Ascending aorta (tissue), 2 donors: ENCODE measurements around the gene SPATA2L. TPM values are rescaled to one million over a fixed set of nuclear protein-coding genes. Genes with fewer than 3 reads are reported as not detected.
A peak's percentile ranks its signal among the peaks of the same experiment; 100 is the strongest.
"Not testable (repeated sequence)": the region's sequence is repeated elsewhere in the genome, so short reads cannot be mapped to it uniquely, and the experiment has no call there.

Experiments used
- DNase-seq, 2 donors: peaks; one replicate each; pipeline ENCODE4 v3.0.0-alpha.2; 2019; ENCODE audit warnings: low spot score in 2 of 2
- H3K27ac ChIP-seq, 2 donors: fragments of 200-600 bp; sonication (generic); one replicate each; pipeline ENCODE4 v1.5.1; 2016 to 2017; ENCODE audit warnings: mild to moderate bottlenecking in 1 of 2
- H3K27me3 ChIP-seq: fragments of 200-600 bp; sonication (generic); one replicate; pipeline ENCODE4 v1.5.1; 2017
- H3K36me3 ChIP-seq, 2 donors: fragments of 200-600 bp; sonication (generic); one replicate each; pipeline ENCODE4 v1.5.1; 2016
- H3K4me1 ChIP-seq, 2 donors: fragments of 200-600 bp; sonication (generic); one replicate each; pipeline ENCODE4 v1.5.1; 2016 to 2017; ENCODE audit warnings: mild to moderate bottlenecking in 1 of 2
- H3K4me3 ChIP-seq, 2 donors: fragments of 200-600 bp; sonication (generic); one replicate each; pipeline ENCODE4 v1.5.1; 2016 to 2017; ENCODE audit warnings: mild to moderate bottlenecking in 1 of 2
- H3K9me3 ChIP-seq, 2 donors: fragments of 200-600 bp; sonication (generic); one replicate each; pipeline ENCODE4 v1.5.1; 2016
- intact Hi-C: fragments of 100-400 bp; cut with DNase I; formaldehyde crosslinking; loops from one replicate; pipeline ENCODE4 v1.15.1; 2023
- total RNA-seq: library from RNA; depleted of rRNA; stranded (reverse); fragments of >200 nt; gene quantifications from one replicate; pipeline ENCODE4 v1.1.0, GENCODE V29; 2016
- TF ChIP-seq, protein P1 (sequence below), 3 experiments: fragments of 200-600 bp in 2 of 3; fragments of 450-650 bp in 1 of 3; sonication (generic) in 2 of 3; IDR thresholded peaks; one replicate each; pipeline ENCODE4 v1.5.1; 2016 to 2019; ENCODE audit warnings: antibody characterized with exemption in 3 of 3, mild to moderate bottlenecking in 1 of 3, moderate library complexity in 1 of 3

The SPATA2L gene
- total RNA-seq, 1 donor from 2014 or later: 34.7 TPM

GRCh38 chr16:89687092-89687940 is 14.2 kb downstream of the SPATA2L start:
- Histone ChIP-seq H3K4me3 (peak overlapping the region; percentile 63 to 80), H3K4me1 (peaks cover 4 to 5% of the 10 kb centered on the region in 2 donors), H3K9me3 (no peaks in the 10 kb centered on the region), H3K27ac (peak overlapping the region; percentile 58 to 82), H3K27me3 (no peaks in the 10 kb centered on the region), H3K36me3 (peaks cover 14 to 16% of the 10 kb centered on the region in 2 donors)
- TF ChIP-seq, protein P1, sequence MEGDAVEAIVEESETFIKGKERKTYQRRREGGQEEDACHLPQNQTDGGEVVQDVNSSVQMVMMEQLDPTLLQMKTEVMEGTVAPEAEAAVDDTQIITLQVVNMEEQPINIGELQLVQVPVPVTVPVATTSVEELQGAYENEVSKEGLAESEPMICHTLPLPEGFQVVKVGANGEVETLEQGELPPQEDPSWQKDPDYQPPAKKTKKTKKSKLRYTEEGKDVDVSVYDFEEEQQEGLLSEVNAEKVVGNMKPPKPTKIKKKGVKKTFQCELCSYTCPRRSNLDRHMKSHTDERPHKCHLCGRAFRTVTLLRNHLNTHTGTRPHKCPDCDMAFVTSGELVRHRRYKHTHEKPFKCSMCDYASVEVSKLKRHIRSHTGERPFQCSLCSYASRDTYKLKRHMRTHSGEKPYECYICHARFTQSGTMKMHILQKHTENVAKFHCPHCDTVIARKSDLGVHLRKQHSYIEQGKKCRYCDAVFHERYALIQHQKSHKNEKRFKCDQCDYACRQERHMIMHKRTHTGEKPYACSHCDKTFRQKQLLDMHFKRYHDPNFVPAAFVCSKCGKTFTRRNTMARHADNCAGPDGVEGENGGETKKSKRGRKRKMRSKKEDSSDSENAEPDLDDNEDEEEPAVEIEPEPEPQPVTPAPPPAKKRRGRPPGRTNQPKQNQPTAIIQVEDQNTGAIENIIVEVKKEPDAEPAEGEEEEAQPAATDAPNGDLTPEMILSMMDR (IDR thresholded peaks at IDR 0.05): no peak
- DNase-seq: no peak
- intact Hi-C loops: loop anchor here (10.0 kb wide), 1 partner anchor 443 kb away; no protein-coding TSS in a partner anchor

- Histone ChIP-seq H3K4me3 (peak within 1 kb of the TSS; percentile 63 to 80), H3K9me3 (no peaks in the 10 kb centered on the region), H3K27ac (peak within 1 kb of the TSS; percentile 58 to 82), H3K27me3 (no peaks in the 10 kb centered on the region), H3K36me3 (peaks cover 7 to 9% of the 10 kb centered on the region in 2 donors), H3K4me1 (peaks cover 4 to 5% of the 10 kb centered on the region in 2 donors)
- peak; percentile 42 to 93 for DNase-seq
- intact Hi-C loops: loop anchor here (1.0 to 10.0 kb wide), 4 partner anchors 14 to 442 kb away; partner anchors contain the start of genes CHMP1A, SPATA33 and ZNF276
- TF ChIP-seq, protein P1 (IDR thresholded peaks at IDR 0.05): peak in 1 of 3 experiments; percentile 6
Measured at GRCh38 chr16:89686520-89687091, 14.9 kb downstream of the SPATA2L start, which contains the start of gene CDK10. Gene CDK10 (plus strand): TSS chr16:89686689. CDS start chr16:89686711, 22 bp downstream.

- Histone ChIP-seq H3K4me1 (peaks cover 4 to 5% of the 10 kb centered on the region in 2 donors), H3K27ac (no peak overlapping the region), H3K9me3 (no peaks in the 10 kb centered on the region), H3K27me3 (no peaks in the 10 kb centered on the region), H3K36me3 (peaks cover 4% of the 10 kb centered on the region in 2 donors), H3K4me3 (no peak overlapping the region)
- intact Hi-C loops: loop anchor here (1.0 to 10.0 kb wide), 4 partner anchors 14 to 441 kb away; partner anchors contain the start of genes CHMP1A, SPATA33 and ZNF276
- DNase-seq: no peak
- TF ChIP-seq, protein P1 (IDR thresholded peaks at IDR 0.05): no peak
Measured at GRCh38 chr16:89685916-89686315, 15.6 kb downstream of the SPATA2L start.

DNA sequence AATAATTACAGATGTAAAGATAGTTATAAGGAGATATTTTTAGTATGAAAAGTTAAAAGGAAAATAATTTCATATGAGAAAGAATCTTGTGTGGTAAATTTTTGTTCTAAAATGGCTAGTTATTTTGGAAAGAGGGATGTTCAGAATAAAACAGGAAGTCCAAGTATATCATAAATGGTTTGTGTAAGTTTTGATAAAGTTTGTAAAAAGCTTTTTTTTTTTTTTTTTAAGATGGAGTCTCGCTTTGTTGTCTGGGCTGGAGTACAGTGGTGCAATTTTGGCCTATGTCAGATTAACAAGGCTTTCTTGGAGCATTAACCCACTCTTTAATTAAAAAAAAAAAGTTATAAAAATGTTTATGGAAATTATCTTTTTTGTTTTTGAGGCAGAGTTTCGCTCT is 23.2 kb downstream of the SPATA2L start:
- H3K4me3 ChIP-seq: no peak overlapping the region
- TF ChIP-seq, protein P1 (IDR thresholded peaks at IDR 0.05): no peak
- intact Hi-C loops: no loop called here
- no peaks in the 10 kb centered on the region for H3K36me3 ChIP-seq
- H3K27me3 ChIP-seq: no peaks in the 10 kb centered on the region
- no peak overlapping the region for H3K27ac ChIP-seq
- H3K9me3 ChIP-seq: no peaks in the 10 kb centered on the region
- H3K4me1 ChIP-seq: no peaks in the 10 kb centered on the region
- DNase-seq: no peak

- H3K4me3 ChIP-seq: no peak overlapping the region
- H3K36me3 ChIP-seq: no peaks in the 10 kb centered on the region
- H3K27ac ChIP-seq: no peak overlapping the region
- H3K27me3 ChIP-seq: no peaks in the 10 kb centered on the region
- TF ChIP-seq, protein P1 (IDR thresholded peaks at IDR 0.05): no peak
- intact Hi-C loops: no loop called here
- H3K9me3 ChIP-seq: no peaks in the 10 kb centered on the region
- no peaks in the 10 kb centered on the region for H3K4me1 ChIP-seq
- no peak for DNase-seq
Measured at GRCh38 chr16:89672177-89672941, 29.1 kb downstream of the SPATA2L start.

GRCh38 chr16:89671565-89671964 is 29.9 kb downstream of the SPATA2L start:
- H3K27ac ChIP-seq, H3K4me1 ChIP-seq, H3K36me3 ChIP-seq, intact Hi-C loops, DNase-seq, H3K9me3 ChIP-seq, H3K27me3 ChIP-seq, H3K4me3 ChIP-seq: not testable (repeated sequence)
